ENCODE data around the gene C22orf39. TPM values are rescaled to one million over a fixed set of nuclear protein-coding genes. Genes with fewer than 3 reads are reported as not detected.

C22orf39 gene
- total RNA-seq, 4 donors from 2014 or later = 69.4 to 107 (median 97.0) TPM

DNA sequence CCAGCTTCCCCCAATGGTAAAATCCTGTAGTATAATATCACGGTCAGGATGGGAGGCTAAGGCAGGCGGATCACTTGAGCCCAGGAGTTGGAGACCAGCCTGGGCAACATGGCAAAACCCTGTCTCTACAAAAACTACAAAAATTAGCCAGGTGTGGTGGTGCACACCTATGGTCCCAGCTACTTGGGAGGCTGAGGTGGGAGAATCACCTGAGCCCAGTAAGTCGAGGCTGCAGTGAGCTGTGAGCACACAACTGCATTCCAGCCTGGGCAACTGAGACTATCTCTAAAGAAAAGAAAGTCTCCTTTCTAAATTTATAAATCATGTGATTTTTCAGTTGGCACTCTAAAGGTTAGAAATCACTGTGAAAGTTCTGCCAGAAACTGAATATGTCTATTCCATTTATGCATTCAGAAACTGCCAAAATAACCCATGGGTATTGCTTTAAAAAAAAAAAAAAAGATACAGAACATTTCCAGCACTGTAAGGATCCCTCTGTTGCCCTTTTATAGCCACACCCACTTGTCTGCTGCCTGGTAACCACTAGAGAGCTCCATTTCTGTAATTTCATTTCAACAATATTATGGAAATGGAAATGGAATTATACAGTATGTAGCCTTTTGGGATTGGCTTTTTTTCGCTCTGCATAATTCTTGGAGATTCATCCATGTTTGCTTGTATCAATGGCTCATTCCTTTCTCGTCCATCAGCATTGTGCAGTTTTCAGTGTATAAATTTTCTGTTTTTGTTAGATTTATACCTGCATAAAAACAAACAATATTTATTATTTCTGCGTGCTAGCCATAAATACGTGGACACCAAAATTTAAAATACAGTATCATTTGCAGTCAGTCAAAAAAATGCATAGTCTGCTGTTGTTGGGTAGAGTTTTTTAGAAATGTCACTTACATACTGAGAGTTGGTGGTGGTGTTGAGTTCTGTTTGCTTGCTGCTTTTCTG lies 41.7 kb upstream of the C22orf39 start:
- Histone ChIP-seq H3K4me1 (peaks cover 0 to 9% (median 0%) of the 10 kb centered on the region in 3 donors), H3K9me3 (no peaks in the 10 kb centered on the region), H3K27me3 (peaks cover 8% of the 10 kb centered on the region), H3K27ac (no peak overlapping the region), H3K36me3 (no peaks in the 10 kb centered on the region), H3K4me3 (no peak overlapping the region)
- WGBS, 2 donors (ENCODE audit: low coverage in 1 of 2) = 70 to 80% methylated on average over 5 to 7 of the region's 7 CpGs
- TF ChIP-seq POLR2AphosphoS5 (IDR thresholded peaks at IDR 0.05) = no peak
- TF ChIP-seq POLR2A (IDR thresholded peaks at IDR 0.05) = no peak
- no peak for ATAC-seq

DNA sequence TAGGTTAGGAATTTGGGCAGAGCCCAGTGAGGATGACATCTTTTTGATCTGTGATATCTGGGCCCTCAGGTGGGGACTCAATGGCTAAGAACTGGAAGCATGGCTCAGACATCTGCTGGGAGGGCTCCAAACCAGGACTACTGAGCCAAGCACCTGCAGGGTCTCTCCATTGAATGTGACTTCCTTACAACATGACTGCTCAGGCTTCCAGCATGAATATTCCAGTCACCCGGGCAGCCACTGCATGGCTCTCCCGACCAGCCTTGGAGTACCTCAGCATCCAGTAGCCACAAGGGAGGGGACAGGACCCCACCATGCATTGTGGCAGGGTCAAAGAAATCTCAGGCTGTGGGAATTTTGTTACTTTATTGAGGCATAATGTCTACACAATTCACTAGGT lies 40.8 kb upstream of the C22orf39 start:
- ATAC-seq = no peak
- TF ChIP-seq EP300 (IDR thresholded peaks at IDR 0.05) (no peak), POLR2A (IDR thresholded peaks at IDR 0.05) (no peak), POLR2AphosphoS5 (IDR thresholded peaks at IDR 0.05) (no peak)
- TF ChIP-seq, protein P1, sequence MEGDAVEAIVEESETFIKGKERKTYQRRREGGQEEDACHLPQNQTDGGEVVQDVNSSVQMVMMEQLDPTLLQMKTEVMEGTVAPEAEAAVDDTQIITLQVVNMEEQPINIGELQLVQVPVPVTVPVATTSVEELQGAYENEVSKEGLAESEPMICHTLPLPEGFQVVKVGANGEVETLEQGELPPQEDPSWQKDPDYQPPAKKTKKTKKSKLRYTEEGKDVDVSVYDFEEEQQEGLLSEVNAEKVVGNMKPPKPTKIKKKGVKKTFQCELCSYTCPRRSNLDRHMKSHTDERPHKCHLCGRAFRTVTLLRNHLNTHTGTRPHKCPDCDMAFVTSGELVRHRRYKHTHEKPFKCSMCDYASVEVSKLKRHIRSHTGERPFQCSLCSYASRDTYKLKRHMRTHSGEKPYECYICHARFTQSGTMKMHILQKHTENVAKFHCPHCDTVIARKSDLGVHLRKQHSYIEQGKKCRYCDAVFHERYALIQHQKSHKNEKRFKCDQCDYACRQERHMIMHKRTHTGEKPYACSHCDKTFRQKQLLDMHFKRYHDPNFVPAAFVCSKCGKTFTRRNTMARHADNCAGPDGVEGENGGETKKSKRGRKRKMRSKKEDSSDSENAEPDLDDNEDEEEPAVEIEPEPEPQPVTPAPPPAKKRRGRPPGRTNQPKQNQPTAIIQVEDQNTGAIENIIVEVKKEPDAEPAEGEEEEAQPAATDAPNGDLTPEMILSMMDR (IDR thresholded peaks at IDR 0.05) = no peak

DNA sequence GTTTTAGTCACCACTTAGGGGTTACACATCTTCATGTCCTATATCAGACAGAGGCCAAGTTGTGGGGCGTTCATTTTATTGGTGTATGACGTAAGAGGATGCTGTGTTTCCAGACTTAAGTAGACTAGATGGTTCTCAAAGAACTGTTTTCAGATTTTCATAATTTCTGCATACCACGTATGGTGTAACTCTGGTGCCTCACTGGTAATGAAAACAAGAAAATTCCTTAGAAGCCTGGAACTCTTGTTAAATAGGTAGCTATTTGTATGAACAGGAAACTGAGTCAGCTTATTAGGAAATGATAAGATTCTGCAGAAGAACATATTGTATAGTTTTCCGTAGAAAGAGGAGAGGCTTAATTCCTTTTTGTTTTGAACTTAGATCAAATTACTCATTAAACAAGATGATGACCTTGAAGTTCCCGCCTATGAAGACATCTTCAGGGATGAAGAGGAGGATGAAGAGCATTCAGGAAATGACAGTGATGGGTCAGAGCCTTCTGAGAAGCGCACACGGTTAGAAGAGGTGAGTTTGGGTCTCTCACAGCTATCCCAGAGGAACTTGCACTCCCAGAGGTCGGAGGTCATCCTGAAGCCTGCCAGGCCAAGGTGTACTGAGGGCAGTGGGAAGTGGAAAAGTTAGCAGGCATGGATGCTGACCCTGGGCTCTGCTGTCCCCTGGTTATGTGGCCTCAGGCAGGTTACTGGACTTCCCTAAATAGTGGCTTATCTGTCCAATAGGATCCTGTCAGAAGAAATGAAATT lies 36.2 kb upstream of the C22orf39 start:
- H3K27me3 ChIP-seq = no peaks in the 10 kb centered on the region
- no peaks in the 10 kb centered on the region for H3K36me3 ChIP-seq
- no peak overlapping the region for H3K4me3 ChIP-seq
- H3K27ac ChIP-seq = no peak overlapping the region
- 75 to 83% methylated on average over 5 to 8 of the region's 8 CpGs for WGBS, 2 donors (ENCODE audit: low coverage in 1 of 2)
- no peaks in the 10 kb centered on the region for H3K9me3 ChIP-seq
- TF ChIP-seq, protein P1 (IDR thresholded peaks at IDR 0.05) = no peak
- peaks cover 0 to 7% (median 5%) of the 10 kb centered on the region in 3 donors for H3K4me1 ChIP-seq
- ATAC-seq = no peak

More for the DNA sequence above, 40.8 kb upstream of the C22orf39 start:
- H3K4me1 ChIP-seq = peaks cover 0 to 9% (median 0%) of the 10 kb centered on the region in 3 donors
- no peaks in the 10 kb centered on the region for H3K36me3 ChIP-seq
- no CpG with 5 or more reads among the region's 2 CpGs for WGBS, 2 donors (ENCODE audit: low coverage in 1 of 2)
- no peaks in the 10 kb centered on the region for H3K27me3 ChIP-seq
- H3K4me3 ChIP-seq = no peak overlapping the region
- no peaks in the 10 kb centered on the region for H3K9me3 ChIP-seq
- no peak overlapping the region for H3K27ac ChIP-seq

DNA sequence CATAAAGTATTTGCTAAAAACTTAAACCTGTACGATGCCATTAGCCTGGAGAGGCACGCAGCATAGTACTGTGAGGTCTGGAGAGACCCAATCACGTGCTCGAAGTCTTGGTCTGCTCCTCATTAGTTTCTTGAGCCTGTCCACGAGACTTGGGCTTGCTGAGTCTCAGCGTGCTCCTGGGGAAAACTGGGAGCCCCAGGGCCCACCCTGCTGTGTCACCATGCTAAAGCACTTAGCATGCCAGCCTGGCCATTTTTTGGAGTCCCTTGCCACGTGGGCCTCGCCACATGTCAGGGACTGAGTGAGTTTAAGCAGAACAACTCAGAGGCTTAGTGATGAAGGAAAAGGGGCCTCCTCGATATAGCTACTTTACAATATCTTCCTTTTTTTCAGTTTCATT lies 34.8 kb upstream of the C22orf39 start:
- no peaks in the 10 kb centered on the region for H3K27me3 ChIP-seq
- peaks cover 0 to 16% (median 14%) of the 10 kb centered on the region in 3 donors for H3K4me1 ChIP-seq
- no peaks in the 10 kb centered on the region for H3K36me3 ChIP-seq
- H3K27ac ChIP-seq = no peak overlapping the region
- TF ChIP-seq, protein P1 (IDR thresholded peaks at IDR 0.05) = no peak
- no peak for TF ChIP-seq EP300 (IDR thresholded peaks at IDR 0.05)
- TF ChIP-seq POLR2AphosphoS5 (IDR thresholded peaks at IDR 0.05) = no peak
- no peak for TF ChIP-seq POLR2A (IDR thresholded peaks at IDR 0.05)
- H3K9me3 ChIP-seq = no peaks in the 10 kb centered on the region
- ATAC-seq = no peak
- WGBS, 2 donors (ENCODE audit: low coverage in 1 of 2) = 75 to 95% methylated on average over 7 to 9 of the region's 9 CpGs
- no peak overlapping the region for H3K4me3 ChIP-seq

DNA sequence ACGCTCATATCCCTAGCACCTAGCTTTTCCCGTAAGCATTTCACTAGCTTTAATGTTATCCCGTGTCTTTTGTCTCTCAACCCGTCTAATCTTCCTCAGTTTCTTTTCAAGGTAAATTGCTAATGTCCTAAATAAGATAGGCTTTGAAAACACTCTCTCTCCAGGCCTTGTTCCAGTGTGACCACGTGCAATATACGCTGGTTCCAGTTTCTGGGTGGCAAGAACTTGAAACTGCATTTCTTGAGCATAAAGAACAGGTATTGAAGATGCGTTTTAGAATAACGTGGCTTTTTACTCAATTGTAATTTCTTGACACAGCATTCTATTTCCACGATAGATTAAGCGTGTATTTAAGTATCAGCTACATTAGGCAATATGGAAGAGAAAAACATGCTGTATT lies 33.3 kb upstream of the C22orf39 start:
- H3K27ac ChIP-seq = no peak overlapping the region
- WGBS, 2 donors (ENCODE audit: low coverage in 1 of 2) = 53 to 67% methylated on average over 9 to 10 of the region's 10 CpGs
- no peaks in the 10 kb centered on the region for H3K36me3 ChIP-seq
- H3K4me3 ChIP-seq = no peak overlapping the region
- H3K27me3 ChIP-seq = no peaks in the 10 kb centered on the region
- H3K4me1 ChIP-seq = peaks cover 0 to 31% (median 20%) of the 10 kb centered on the region in 3 donors
- ATAC-seq = no peak
- TF ChIP-seq POLR2AphosphoS5 (IDR thresholded peaks at IDR 0.05) (no peak), EP300 (IDR thresholded peaks at IDR 0.05) (no peak)
- no peaks in the 10 kb centered on the region for H3K9me3 ChIP-seq
